ENCODE data around the gene FBXL16.

FBXL16 gene

GRCh38 chr16:645852-646678, 59.5 kb downstream of the FBXL16 start (continued):
- TF ChIP-seq ZNF354C (tag by site-specific recombination; IDR thresholded peaks at IDR 0.05; ENCODE audit: borderline replicate concordance, low read depth) (no peak), CTCF (tag by site-specific recombination; IDR thresholded peaks at IDR 0.05) (no peak), ZNF184 (tag by site-specific recombination; IDR thresholded peaks at IDR 0.05) (no peak), ZNF221 (tag by site-specific recombination; IDR thresholded peaks at IDR 0.05; ENCODE audit: borderline replicate concordance) (no peak), ZXDB (tag by site-specific recombination; IDR thresholded peaks at IDR 0.05) (peak; percentile 66), ZNF350 (tag by site-specific recombination; IDR thresholded peaks at IDR 0.05) (no peak), ZNF121 (tag by site-specific recombination; IDR thresholded peaks at IDR 0.05) (no peak), ZNF692 (tag by site-specific recombination; IDR thresholded peaks at IDR 0.05) (0 out of 2 replicates have a peak, but pooled peaks have one; percentile 57), ZNF175 (tag by site-specific recombination; IDR thresholded peaks at IDR 0.05) (no peak), ZNF747 (tag by site-specific recombination; IDR thresholded peaks at IDR 0.05) (no peak), ZFP3 (tag by site-specific recombination; IDR thresholded peaks at IDR 0.05; ENCODE audit: low read depth) (no peak), ZNF138 (tag by site-specific recombination; IDR thresholded peaks at IDR 0.05; ENCODE audit: borderline replicate concordance) (no peak), ZIC2 (tag by site-specific recombination; IDR thresholded peaks at IDR 0.05) (peak; percentile 68)

- Histone ChIP-seq H3K4me3 (ENCODE audit: low read depth, low read length) (no peak overlapping the region), H3K9me3 (ENCODE audit: control insufficient read depth, insufficient read depth, low read depth, low read length) (no peaks in the 10 kb centered on the region), H3K27ac (ENCODE audit: extremely low read depth, low read depth, low read length) (no peak overlapping the region), H3K36me3 (ENCODE audit: control insufficient read depth in 2 of 2, insufficient read depth in 1 of 2, low read length in 2 of 2) (peaks cover 0 to 7% of the 10 kb centered on the region in 2 experiments; a peak in 2 of 3 replicates), H3K4me1 (ENCODE audit: control insufficient read depth, insufficient read depth, low read length) (peaks cover 9% of the 10 kb centered on the region; the same call in 1 of the 2 replicates)
- POLR2A ChIA-PET = no interaction called here
- no peak for TF ChIP-seq ZNF610 (tag by site-specific recombination; IDR thresholded peaks at IDR 0.05; ENCODE audit: borderline replicate concordance)
- no peak for TF ChIP-seq ZSCAN4 (tag by site-specific recombination; IDR thresholded peaks at IDR 0.05)
- TF ChIP-seq ZNF776 (tag by site-specific recombination; IDR thresholded peaks at IDR 0.05; ENCODE audit: borderline replicate concordance) = no peak
- no peak for TF ChIP-seq SETDB1 (IDR thresholded peaks at IDR 0.05; ENCODE audit: insufficient read length, low read length)
- no peak for TF ChIP-seq KLF9 (tag by site-specific recombination; IDR thresholded peaks at IDR 0.05; ENCODE audit: low read depth)
- no peak for TF ChIP-seq ZNF18 (tag by site-specific recombination; IDR thresholded peaks at IDR 0.05)
- TF ChIP-seq ZNF157 (tag by site-specific recombination; IDR thresholded peaks at IDR 0.05) = no peak
- no peak for TF ChIP-seq BCL11A (tag by site-specific recombination; IDR thresholded peaks at IDR 0.05; ENCODE audit: low read depth)
- no peak for TF ChIP-seq ZNF280C (tag by site-specific recombination; IDR thresholded peaks at IDR 0.05)
- no peak for TF ChIP-seq ZNF341 (tag by site-specific recombination; IDR thresholded peaks at IDR 0.05; ENCODE audit: low read depth)
- TF ChIP-seq ZNF37A (tag by site-specific recombination; IDR thresholded peaks at IDR 0.05) = no peak
- no peak for TF ChIP-seq ZNF121 (tag by site-specific recombination; IDR thresholded peaks at IDR 0.05)
- no peak for TF ChIP-seq ZNF155 (tag by site-specific recombination; IDR thresholded peaks at IDR 0.05)
- TF ChIP-seq ZNF335 (tag by site-specific recombination; conservative IDR thresholded peaks at IDR 0.05) = no peak
- CTCF ChIA-PET = no interaction called here
These were observed 61.0 kb downstream of the FBXL16 start for GRCh38 chr16:644556-644955.

Data from HEK293 (cell line).